HCT116 (cell line): ENCODE data around the gene VANGL2. TPM values are rescaled to one million over a fixed set of nuclear protein-coding genes. Genes with fewer than 3 reads are reported as not detected.

Experiments
- ATAC-seq: fragments of 200-7000 bp; cut with Tn5 transposase; 2 replicates; pipeline ENCODE4 v1.9.1; 2020; ENCODE audit warnings: mild to moderate bottlenecking, moderate library complexity
- BruUV-seq: library from RNA; stranded (reverse); fragments of 400-500 nt; replicated peaks from 2 replicates; lab custom pipeline; 2021; lab: Mats Ljungman, UMichigan
- CTCF ChIA-PET: fragments of 300-600 bp; sonication (Branson Sonifier 250); formaldehyde crosslinking; loops from one replicate; lab custom pipeline; 2021; ENCODE audit warnings: antibody characterized with exemption; lab: Charles Lee
- POLR2A ChIA-PET: fragments of 300-600, 350-600 bp; sonication (Branson Sonifier 250); formaldehyde crosslinking; loops from one replicate; lab custom pipeline; 2021; ENCODE audit warnings: antibody characterized with exemption; lab: Charles Lee
- RAD21 ChIA-PET, 2 experiments: fragments of 300-600 bp; sonication (Branson Sonifier 250); formaldehyde crosslinking; loops; one replicate each; lab custom pipeline; 2023; ENCODE audit warnings: low total read pairs in 2 of 2; ENCODE audit not compliant: uncharacterized antibody in 2 of 2, unreplicated experiment in 2 of 2, low non-redundant PET in 1 of 2; lab: Charles Lee
- DNase-seq: peaks from one replicate; pipeline ENCODE4 v3.0.0-alpha.2; 2010; ENCODE audit warnings: low read depth, low spot score
- H2AFZ ChIP-seq: fragments of 200-600 bp; shearing (Covaris generic), sonication (generic); 2 replicates; pipeline ENCODE4 v1.6.1; 2017; ENCODE audit warnings: low read depth, mixed run types, mixed read lengths, antibody characterized with exemption, low read length; ENCODE audit not compliant: poor library complexity, severe bottlenecking
- H3K27ac ChIP-seq: 2 replicates; pipeline ENCODE4 v1.5.1; 2012; ENCODE audit warnings: low read depth, low read length
- H3K27me3 ChIP-seq: fragments of 200-600 bp; sonication (generic); 2 replicates; pipeline ENCODE4 v1.6.1; 2016; ENCODE audit warnings: mixed run types, low read length, mixed read lengths; ENCODE audit not compliant: insufficient read depth
- H3K36me3 ChIP-seq, 2 experiments: fragments of 200-500 bp in 1 of 2; fragments of 200-600 bp in 1 of 2; sonication (Bioruptor generic) in 1 of 2; sonication (generic) in 1 of 2; 2 replicates each; pipeline versions ENCODE4 v1.5.1 to v1.6.1; 2014 to 2016; ENCODE audit warnings: low read length in 2 of 2, inconsistent platforms in 1 of 2, mixed read lengths in 1 of 2, mixed run types in 1 of 2; ENCODE audit not compliant: insufficient read depth in 2 of 2, control insufficient read depth in 1 of 2
- H3K4me1 ChIP-seq, 2 experiments: fragments of 200-600 bp in 1 of 2; sonication (generic) in 1 of 2; 2 replicates each; pipeline versions ENCODE4 v1.5.1 to v1.6.1; 2012 to 2017; ENCODE audit warnings: low read length in 2 of 2, inconsistent platforms in 1 of 2, mild to moderate bottlenecking in 1 of 2, mixed read lengths in 1 of 2, mixed run types in 1 of 2, moderate library complexity in 1 of 2; ENCODE audit not compliant: insufficient read depth in 2 of 2, control insufficient read depth in 1 of 2
- H3K4me2 ChIP-seq: fragments of 200-600 bp; sonication (generic); 2 replicates; pipeline ENCODE4 v1.6.1; 2017; ENCODE audit warnings: mixed run types, low read length, mixed read lengths
- H3K4me3 ChIP-seq, 2 experiments: fragments of 200-600 bp in 1 of 2; sonication (generic) in 1 of 2; replicated peaks in 1 of 2; 2 replicates each; pipeline ENCODE4 v1.5.1; 2011 to 2016; ENCODE audit warnings: low read length in 2 of 2, control low read depth in 1 of 2, low read depth in 1 of 2, mild to moderate bottlenecking in 1 of 2, mixed read lengths in 1 of 2, mixed run types in 1 of 2
- H3K79me2 ChIP-seq: fragments of 200-600 bp; sonication (generic); 2 replicates; pipeline ENCODE4 v1.6.1; 2017; ENCODE audit warnings: mild to moderate bottlenecking, mixed run types, low read length, moderate library complexity, mixed read lengths; ENCODE audit not compliant: insufficient read depth
- H3K9ac ChIP-seq: fragments of 200-600 bp; sonication (generic); 2 replicates; pipeline ENCODE4 v1.6.1; 2016; ENCODE audit warnings: low read length, mixed read lengths
- H3K9me2 ChIP-seq: fragments of 200-600 bp; sonication (generic), shearing (Covaris generic); 2 replicates; pipeline ENCODE4 v1.6.1; 2017; ENCODE audit warnings: mixed run types, mild to moderate bottlenecking, moderate library complexity; ENCODE audit not compliant: insufficient read depth
- H3K9me3 ChIP-seq, 2 experiments: fragments of 200-500 bp in 1 of 2; fragments of 200-600 bp in 1 of 2; sonication (Bioruptor generic) in 1 of 2; sonication (generic) in 1 of 2; 2 replicates each; pipeline ENCODE4 v1.6.1; 2014 to 2017; ENCODE audit warnings: low read length in 2 of 2, mixed read lengths in 2 of 2, inconsistent platforms in 1 of 2, low read depth in 1 of 2, mild to moderate bottlenecking in 1 of 2, mixed run types in 1 of 2, moderate library complexity in 1 of 2; ENCODE audit not compliant: control insufficient read depth in 1 of 2, insufficient read depth in 1 of 2
- H4K20me1 ChIP-seq: fragments of 200-600 bp; sonication (generic), shearing (Covaris generic); 2 replicates; pipeline ENCODE4 v1.6.1; 2017; ENCODE audit warnings: mixed run types, mild to moderate bottlenecking, moderate library complexity; ENCODE audit not compliant: insufficient read depth
- EZH2 ChIP-seq: fragments of 200-600 bp; sonication (generic); IDR thresholded peaks from 2 replicates; pipeline ENCODE4 v1.6.1; 2017; ENCODE audit warnings: antibody characterized with exemption, mixed run types
- SIN3A ChIP-seq: IDR thresholded peaks from 2 replicates; pipeline ENCODE4 v1.6.1; 2012; ENCODE audit warnings: low read depth
- SRF ChIP-seq: IDR thresholded peaks from 2 replicates; pipeline ENCODE4 v1.6.1; 2012; ENCODE audit warnings: low read depth
- TCF7L2 ChIP-seq: IDR thresholded peaks from 2 replicates; pipeline ENCODE4 v1.7.0; 2011; ENCODE audit warnings: borderline replicate concordance, inconsistent platforms; ENCODE audit not compliant: insufficient read depth, insufficient read length; ENCODE audit errors: extremely low read depth
- YY1 ChIP-seq: IDR thresholded peaks from 2 replicates; pipeline ENCODE4 v1.6.1; 2011; ENCODE audit warnings: low read length, low read depth, moderate library complexity, mild to moderate bottlenecking; ENCODE audit not compliant: insufficient replicate concordance; ENCODE audit errors: extremely low read depth
- ZFX ChIP-seq: fragments of 450-650 bp; IDR thresholded peaks from 2 replicates; pipeline ENCODE4 v1.6.1; 2017
- intact Hi-C: fragments of 100-400 bp; cut with micrococcal nuclease; formaldehyde crosslinking; loops from 2 replicates; pipeline ENCODE4 v1.10.0; 2022
- total RNA-seq: library from RNA; stranded (reverse); gene quantifications from one replicate; pipeline ENCODE4 v1.2.1, GENCODE V29; 2021; ENCODE audit not compliant: unreplicated experiment

Gene VANGL2
- total RNA-seq, 1 experiment from 2014 or later = 1.1 TPM

GRCh38 chr1:160397651-160398050, 2.7 kb upstream of the VANGL2 start:
- TF ChIP-seq EZH2 = no peak
- no peak for TF ChIP-seq TCF7L2
- TF ChIP-seq ZFX = no peak
- TF ChIP-seq SRF = no peak
- no peak overlapping the region for H3K27ac ChIP-seq
- H3K9me2 ChIP-seq = no peaks in the 10 kb centered on the region
- H3K4me3 ChIP-seq = no peak overlapping the region
- no peaks in the 10 kb centered on the region for H3K9me3 ChIP-seq
- no peak overlapping the region for H3K9ac ChIP-seq
- ATAC-seq = no peak
- no peaks in the 10 kb centered on the region for H3K79me2 ChIP-seq
- ChIA-PET POLR2A (no interaction called here), CTCF (no interaction called here), RAD21 (no interaction called here)
- no peaks in the 10 kb centered on the region for H3K27me3 ChIP-seq
- H4K20me1 ChIP-seq = no peaks in the 10 kb centered on the region
- H3K4me2 ChIP-seq = no peak overlapping the region
- H3K36me3 ChIP-seq = no peaks in the 10 kb centered on the region
- intact Hi-C loops = no loop called here
- no peak for DNase-seq
- peaks cover 0 to 6% of the 10 kb centered on the region in 2 experiments; a peak in 1 of 4 replicates for H3K4me1 ChIP-seq
- no TSS peak for BruUV-seq
- no peak overlapping the region for H2AFZ ChIP-seq

GRCh38 chr1:160398823-160399222, 1.5 kb upstream of the VANGL2 start:
- RAD21 ChIA-PET = no interaction called here
- POLR2A ChIA-PET = no interaction called here
- Histone ChIP-seq H3K36me3 (no peaks in the 10 kb centered on the region), H3K4me3 (no peak overlapping the region), H3K4me1 (peaks cover 0 to 6% of the 10 kb centered on the region in 2 experiments; a peak in 1 of 4 replicates), H2AFZ (no peak overlapping the region), H3K79me2 (no peaks in the 10 kb centered on the region), H3K4me2 (no peak overlapping the region), H4K20me1 (no peaks in the 10 kb centered on the region), H3K9me2 (no peaks in the 10 kb centered on the region), H3K27ac (no peak overlapping the region), H3K9ac (no peak overlapping the region), H3K9me3 (no peaks in the 10 kb centered on the region), H3K27me3 (no peaks in the 10 kb centered on the region)
- no peak for TF ChIP-seq SIN3A
- no peak for TF ChIP-seq YY1
- no peak for TF ChIP-seq SRF
- no TSS peak for BruUV-seq
- CTCF ChIA-PET = interaction anchor here (1.0 kb wide), 1 partner anchor 22 kb away, joined by 3 read pairs; no protein-coding TSS in a partner anchor
- ATAC-seq = 0 out of 2 replicates have a peak, but pooled peaks have one; percentile 22
- no peak for DNase-seq
- intact Hi-C loops = no loop called here
